ENCODE data around the gene HECTD2.
"Not testable (repeated sequence)": the region's sequence is repeated elsewhere in the genome, so short reads cannot be mapped to it uniquely, and the experiment has no call there.

HECTD2 gene

GRCh38 chr10:91385306-91386085, 24.6 kb upstream of the HECTD2 start:
- no peak for FAIRE-seq
- DNase-seq (ENCODE audit: insufficient read length): no peak
- TF ChIP-seq POLR2AphosphoS5 (IDR thresholded peaks at IDR 0.05; ENCODE audit: low read depth, low read length): no peak
- TF ChIP-seq POLR2A (IDR thresholded peaks at IDR 0.05; ENCODE audit: low read depth, low read length): no peak
- no peak for TF ChIP-seq TAF1 (IDR thresholded peaks at IDR 0.05; ENCODE audit: borderline replicate concordance, low read depth, low read length)

- TF ChIP-seq POLR2A (IDR thresholded peaks at IDR 0.05; ENCODE audit: low read depth, low read length) (no peak), TAF1 (IDR thresholded peaks at IDR 0.05; ENCODE audit: borderline replicate concordance, low read depth, low read length) (no peak), POLR2AphosphoS5 (IDR thresholded peaks at IDR 0.05; ENCODE audit: low read depth, low read length) (no peak)
- DNase-seq (ENCODE audit: insufficient read length) (no peak), FAIRE-seq (peak; percentile 95)
These were observed 20.3 kb upstream of the HECTD2 start for GRCh38 chr10:91389636-91390512.

- not testable (repeated sequence) for DNase-seq (ENCODE audit: insufficient read length); FAIRE-seq
These were observed 19.7 kb upstream of the HECTD2 start for GRCh38 chr10:91390513-91390825.

GRCh38 chr10:91391920-91392319, 18.2 kb upstream of the HECTD2 start:
- DNase-seq (ENCODE audit: insufficient read length): no peak
- no peak for TF ChIP-seq POLR2A (IDR thresholded peaks at IDR 0.05; ENCODE audit: low read depth, low read length)
- no peak for TF ChIP-seq TAF1 (IDR thresholded peaks at IDR 0.05; ENCODE audit: borderline replicate concordance, low read depth, low read length)
- TF ChIP-seq POLR2AphosphoS5 (IDR thresholded peaks at IDR 0.05; ENCODE audit: low read depth, low read length): no peak
- FAIRE-seq: no peak

- DNase-seq (ENCODE audit: insufficient read length) (no peak), FAIRE-seq (no peak)
- TF ChIP-seq POLR2A (IDR thresholded peaks at IDR 0.05; ENCODE audit: low read depth, low read length): no peak
These were observed 3.8 kb upstream of the HECTD2 start for GRCh38 chr10:91406322-91406721.

GRCh38 chr10:91409069-91409868, 875 bp upstream of the HECTD2 start:
- TF ChIP-seq POLR2AphosphoS5 (IDR thresholded peaks at IDR 0.05; ENCODE audit: low read depth, low read length) (no peak; the same call in 1 of the 2 replicates), TAF1 (IDR thresholded peaks at IDR 0.05; ENCODE audit: borderline replicate concordance, low read depth, low read length) (no peak), POLR2A (IDR thresholded peaks at IDR 0.05; ENCODE audit: low read depth, low read length) (no peak)
- FAIRE-seq (no peak), DNase-seq (ENCODE audit: insufficient read length) (peak; percentile 21)

- FAIRE-seq: peak; percentile 48
- TF ChIP-seq POLR2AphosphoS5 (IDR thresholded peaks at IDR 0.05; ENCODE audit: low read depth, low read length) (no peak), TAF1 (IDR thresholded peaks at IDR 0.05; ENCODE audit: borderline replicate concordance, low read depth, low read length) (no peak), POLR2A (IDR thresholded peaks at IDR 0.05; ENCODE audit: low read depth, low read length) (no peak)
- no peak for DNase-seq (ENCODE audit: insufficient read length)
These were observed 661 bp downstream of the HECTD2 start for GRCh38 chr10:91410638-91411371.

GRCh38 chr10:91411621-91412020, 1.5 kb downstream of the HECTD2 start:
- FAIRE-seq: no peak
- no peak for DNase-seq (ENCODE audit: insufficient read length)
- no peak for TF ChIP-seq TAF1 (IDR thresholded peaks at IDR 0.05; ENCODE audit: borderline replicate concordance, low read depth, low read length)
- no peak for TF ChIP-seq POLR2A (IDR thresholded peaks at IDR 0.05; ENCODE audit: low read depth, low read length)
- TF ChIP-seq POLR2AphosphoS5 (IDR thresholded peaks at IDR 0.05; ENCODE audit: low read depth, low read length): no peak

GRCh38 chr10:91412354-91413087, 2.4 kb downstream of the HECTD2 start:
- no peak for DNase-seq (ENCODE audit: insufficient read length)
- TF ChIP-seq POLR2AphosphoS5 (IDR thresholded peaks at IDR 0.05; ENCODE audit: low read depth, low read length) (no peak), POLR2A (IDR thresholded peaks at IDR 0.05; ENCODE audit: low read depth, low read length) (no peak)
- no peak for FAIRE-seq

- no peak for TF ChIP-seq POLR2A (IDR thresholded peaks at IDR 0.05; ENCODE audit: low read depth, low read length)
- TF ChIP-seq TAF1 (IDR thresholded peaks at IDR 0.05; ENCODE audit: borderline replicate concordance, low read depth, low read length): no peak
- TF ChIP-seq POLR2AphosphoS5 (IDR thresholded peaks at IDR 0.05; ENCODE audit: low read depth, low read length): no peak
- no peak for FAIRE-seq
- no peak for DNase-seq (ENCODE audit: insufficient read length)
These were observed 5.7 kb downstream of the HECTD2 start for GRCh38 chr10:91415816-91416215.

Measured in GM12892 (cell line).